ENCODE measurements around the gene NUP37. TPM values are rescaled to one million over a fixed set of nuclear protein-coding genes. Genes with fewer than 3 reads are reported as not detected.
"Not testable (repeated sequence)": the region's sequence is repeated elsewhere in the genome, so short reads cannot be mapped to it uniquely, and the experiment has no call there.

The NUP37 gene
- polyA plus RNA-seq, 3 donors, result 11.0 to 15.3 (median 14.1) TPM

GRCh38 chr12:102096855-102097254 lies 23.1 kb downstream of the NUP37 start:
- H3K27ac ChIP-seq (ENCODE audit: low read depth, low read length), result no peak overlapping the region
- WGBS, 3 donors, result 86 to 96% (median 88%) methylated on average over 3 of the region's 3 CpGs

- no peak overlapping the region for H3K27ac ChIP-seq (ENCODE audit: low read depth, low read length)
- WGBS, 3 donors, result 75 to 87% (median 79%) methylated on average over 2 of the region's 2 CpGs
Measured at GRCh38 chr12:102095677-102096263, 24.1 kb downstream of the NUP37 start.

- no peak overlapping the region for H3K27ac ChIP-seq (ENCODE audit: low read depth, low read length)
Measured at GRCh38 chr12:102093319-102093718, 26.6 kb downstream of the NUP37 start.

- 98 to 99% (median 98%) methylated on average over 37 to 38 of the region's 38 CpGs for WGBS, 3 donors
- H3K27ac ChIP-seq (ENCODE audit: low read depth, low read length), result not testable (repeated sequence)
Measured at GRCh38 chr12:102089228-102089835, 30.6 kb downstream of the NUP37 start.

- H3K27ac ChIP-seq (ENCODE audit: low read depth, low read length), result no peak overlapping the region
- 82 to 96% (median 95%) methylated on average over 4 of the region's 4 CpGs for WGBS, 3 donors
Measured at GRCh38 chr12:102080842-102081241, 39.1 kb downstream of the NUP37 start.

GRCh38 chr12:102072092-102072491 lies 47.8 kb downstream of the NUP37 start:
- WGBS, 3 donors, result 91 to 96% (median 94%) methylated on average over 7 of the region's 7 CpGs
- H3K27ac ChIP-seq (ENCODE audit: low read depth, low read length), result not testable (repeated sequence)

GRCh38 chr12:102069707-102070106 lies 50.2 kb downstream of the NUP37 start:
- no peak overlapping the region for H3K27ac ChIP-seq (ENCODE audit: low read depth, low read length)
- WGBS, 3 donors, result 39 to 80% (median 55%) methylated on average over 3 of the region's 3 CpGs

GRCh38 chr12:102067574-102068258 lies 52.2 kb downstream of the NUP37 start:
- 63 to 77% (median 77%) methylated on average over 5 of the region's 5 CpGs for WGBS, 3 donors
- H3K27ac ChIP-seq (ENCODE audit: low read depth, low read length), result no peak overlapping the region

GRCh38 chr12:102064476-102064875 lies 55.4 kb downstream of the NUP37 start:
- H3K27ac ChIP-seq (ENCODE audit: low read depth, low read length), result no peak overlapping the region
- WGBS, 3 donors, result 77 to 88% (median 84%) methylated on average over 1 of the region's 1 CpG

- no peak overlapping the region for H3K27ac ChIP-seq (ENCODE audit: low read depth, low read length)
- 97 to 99% (median 99%) methylated on average over 3 of the region's 3 CpGs for WGBS, 3 donors
Measured at GRCh38 chr12:102063069-102063468, 56.8 kb downstream of the NUP37 start.

- H3K27ac ChIP-seq (ENCODE audit: low read depth, low read length), result no peak overlapping the region
- 81 to 87% (median 84%) methylated on average over 11 of the region's 11 CpGs for WGBS, 3 donors
Measured at GRCh38 chr12:102062419-102062806, 57.5 kb downstream of the NUP37 start.

- 1 to 2% (median 1%) methylated on average over 43 to 44 of the region's 44 CpGs for WGBS, 3 donors
Measured at GRCh38 chr12:102061560-102062418, 58.1 kb downstream of the NUP37 start, which contains the start of gene WASHC3. WASHC3 (minus strand) TSS chr12:102061991; CDS start chr12:102061962, 29 bp downstream.

GRCh38 chr12:102061096-102061559 lies 58.8 kb downstream of the NUP37 start:
- WGBS, 3 donors, result 14 to 28% (median 20%) methylated on average over 9 of the region's 9 CpGs

More at GRCh38 chr12:102061560-102062418, 58.1 kb downstream of the NUP37 start, which contains the start of gene WASHC3:
- H3K27ac ChIP-seq (ENCODE audit: low read depth, low read length), result peak within 1 kb of the TSS; percentile 52

GRCh38 chr12:102059343-102059742 lies 60.6 kb downstream of the NUP37 start:
- no peak overlapping the region for H3K27ac ChIP-seq (ENCODE audit: low read depth, low read length)

More at GRCh38 chr12:102061096-102061559, 58.8 kb downstream of the NUP37 start:
- H3K27ac ChIP-seq (ENCODE audit: low read depth, low read length), result no peak overlapping the region

- no peak overlapping the region for H3K27ac ChIP-seq (ENCODE audit: low read depth, low read length)
- WGBS, 3 donors, result 67 to 100% (median 98%) methylated on average over 4 of the region's 4 CpGs
Measured at GRCh38 chr12:102054345-102054744, 65.6 kb downstream of the NUP37 start.

GRCh38 chr12:102053062-102053349 lies 66.9 kb downstream of the NUP37 start:
- no peak overlapping the region for H3K27ac ChIP-seq (ENCODE audit: low read depth, low read length)

GRCh38 chr12:102052192-102053061 lies 67.5 kb downstream of the NUP37 start:
- no peak overlapping the region for H3K27ac ChIP-seq (ENCODE audit: low read depth, low read length)
- 96 to 98% (median 98%) methylated on average over 4 of the region's 4 CpGs for WGBS, 3 donors

GRCh38 chr12:102051431-102051965 lies 68.4 kb downstream of the NUP37 start:
- H3K27ac ChIP-seq (ENCODE audit: low read depth, low read length), result no peak overlapping the region
- 76 to 90% (median 89%) methylated on average over 1 of the region's 1 CpG for whole genome bisulfite sequencing, 3 donors
